Measurements from ENCODE around the gene SNX20. TPM values are rescaled to one million over a fixed set of nuclear protein-coding genes. Genes with fewer than 3 reads are reported as not detected.

Gene SNX20
- total RNA-seq, 4 donors from 2014 or later: 0.81 to 2.1 (median 1.2) TPM

DNA sequence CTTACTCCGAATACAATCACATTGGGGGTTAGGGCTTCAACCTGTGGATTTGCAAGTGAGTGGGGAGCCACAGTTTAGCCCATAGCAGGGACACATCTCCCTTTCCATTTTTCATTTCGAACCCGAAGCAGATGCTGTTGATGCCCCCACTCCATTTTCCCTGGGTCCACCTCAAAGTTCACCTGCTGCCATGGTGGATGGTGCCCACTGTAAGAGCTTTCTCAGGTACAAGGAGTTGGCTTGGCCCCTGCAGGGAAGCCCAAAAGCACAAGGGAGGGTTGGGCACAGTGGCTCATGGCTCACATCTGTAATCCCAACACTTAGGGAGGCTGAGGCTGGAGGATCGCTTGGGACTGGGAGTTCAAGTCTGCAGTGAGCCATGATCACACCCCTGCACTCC is 51.8 kb downstream of the SNX20 start:
- TF ChIP-seq, protein P1, sequence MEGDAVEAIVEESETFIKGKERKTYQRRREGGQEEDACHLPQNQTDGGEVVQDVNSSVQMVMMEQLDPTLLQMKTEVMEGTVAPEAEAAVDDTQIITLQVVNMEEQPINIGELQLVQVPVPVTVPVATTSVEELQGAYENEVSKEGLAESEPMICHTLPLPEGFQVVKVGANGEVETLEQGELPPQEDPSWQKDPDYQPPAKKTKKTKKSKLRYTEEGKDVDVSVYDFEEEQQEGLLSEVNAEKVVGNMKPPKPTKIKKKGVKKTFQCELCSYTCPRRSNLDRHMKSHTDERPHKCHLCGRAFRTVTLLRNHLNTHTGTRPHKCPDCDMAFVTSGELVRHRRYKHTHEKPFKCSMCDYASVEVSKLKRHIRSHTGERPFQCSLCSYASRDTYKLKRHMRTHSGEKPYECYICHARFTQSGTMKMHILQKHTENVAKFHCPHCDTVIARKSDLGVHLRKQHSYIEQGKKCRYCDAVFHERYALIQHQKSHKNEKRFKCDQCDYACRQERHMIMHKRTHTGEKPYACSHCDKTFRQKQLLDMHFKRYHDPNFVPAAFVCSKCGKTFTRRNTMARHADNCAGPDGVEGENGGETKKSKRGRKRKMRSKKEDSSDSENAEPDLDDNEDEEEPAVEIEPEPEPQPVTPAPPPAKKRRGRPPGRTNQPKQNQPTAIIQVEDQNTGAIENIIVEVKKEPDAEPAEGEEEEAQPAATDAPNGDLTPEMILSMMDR (IDR thresholded peaks at IDR 0.05): no peak
- TF ChIP-seq POLR2A (IDR thresholded peaks at IDR 0.05) (no peak), EP300 (IDR thresholded peaks at IDR 0.05) (no peak), POLR2AphosphoS5 (IDR thresholded peaks at IDR 0.05) (no peak)
- Histone ChIP-seq H3K36me3 (peaks cover 14% of the 10 kb centered on the region), H3K27me3 (no peaks in the 10 kb centered on the region), H3K4me1 (peaks cover 13% of the 10 kb centered on the region), H3K27ac (no peak overlapping the region), H3K9me3 (no peaks in the 10 kb centered on the region), H3K4me3 (no peak overlapping the region)
- no peak for DNase-seq (ENCODE audit: low spot score in 2 of 2)
- WGBS: 94% methylated on average over 4 of the region's 4 CpGs

- Histone ChIP-seq H3K27ac (no peak overlapping the region), H3K36me3 (peaks cover 12% of the 10 kb centered on the region), H3K27me3 (no peaks in the 10 kb centered on the region), H3K4me3 (no peak overlapping the region), H3K9me3 (no peaks in the 10 kb centered on the region), H3K4me1 (peaks cover 17% of the 10 kb centered on the region)
- 92% methylated on average over 7 of the region's 9 CpGs for WGBS
- DNase-seq (ENCODE audit: low spot score in 2 of 2): no peak
- TF ChIP-seq EP300 (IDR thresholded peaks at IDR 0.05): no peak
- TF ChIP-seq POLR2AphosphoS5 (IDR thresholded peaks at IDR 0.05): no peak
- TF ChIP-seq, protein P1 (IDR thresholded peaks at IDR 0.05): no peak
- no peak for TF ChIP-seq POLR2A (IDR thresholded peaks at IDR 0.05)
Observed at GRCh38 chr16:50628156-50628802, 52.8 kb downstream of the SNX20 start.

GRCh38 chr16:50627419-50627818 is 53.7 kb downstream of the SNX20 start:
- WGBS: 11% methylated on average over 10 of the region's 10 CpGs
- H3K36me3 ChIP-seq: peaks cover 11% of the 10 kb centered on the region
- H3K27ac ChIP-seq: no peak overlapping the region
- H3K9me3 ChIP-seq: no peaks in the 10 kb centered on the region
- DNase-seq (ENCODE audit: low spot score in 2 of 2): no peak
- TF ChIP-seq, protein P1 (IDR thresholded peaks at IDR 0.05): peak in 1 of 2 donors; percentile 18
- TF ChIP-seq POLR2A (IDR thresholded peaks at IDR 0.05): no peak
- no peaks in the 10 kb centered on the region for H3K27me3 ChIP-seq
- no peak overlapping the region for H3K4me3 ChIP-seq
- H3K4me1 ChIP-seq: peaks cover 17% of the 10 kb centered on the region

DNA sequence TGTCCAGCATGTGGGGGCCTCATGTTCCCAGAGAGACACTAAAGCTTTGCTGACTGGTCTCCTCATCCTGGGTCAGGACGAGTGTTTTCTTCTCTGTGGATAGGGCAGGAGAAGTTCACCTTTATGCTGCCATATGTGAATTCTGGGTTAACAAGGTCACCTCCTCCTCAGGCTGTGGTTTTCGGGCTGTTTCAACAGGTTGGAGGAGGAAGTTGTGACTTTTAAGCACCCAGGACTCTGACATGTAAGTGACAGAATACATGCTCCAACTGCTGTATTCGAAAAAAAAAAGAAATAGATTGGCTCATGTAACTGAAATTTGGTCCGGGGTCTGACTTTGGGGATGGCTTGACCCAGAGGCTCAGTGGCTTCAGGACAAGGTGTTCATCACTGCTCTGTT is 54.2 kb downstream of the SNX20 start:
- H3K27ac ChIP-seq: no peak overlapping the region
- DNase-seq (ENCODE audit: low spot score in 2 of 2): no peak
- peaks cover 17% of the 10 kb centered on the region for H3K4me1 ChIP-seq
- H3K36me3 ChIP-seq: peaks cover 11% of the 10 kb centered on the region
- H3K27me3 ChIP-seq: no peaks in the 10 kb centered on the region
- TF ChIP-seq POLR2A (IDR thresholded peaks at IDR 0.05) (no peak), EP300 (IDR thresholded peaks at IDR 0.05) (no peak), POLR2AphosphoS5 (IDR thresholded peaks at IDR 0.05) (no peak)
- TF ChIP-seq, protein P1 (IDR thresholded peaks at IDR 0.05): no peak
- no peak overlapping the region for H3K4me3 ChIP-seq
- H3K9me3 ChIP-seq: no peaks in the 10 kb centered on the region
- 56% methylated on average over 4 of the region's 4 CpGs for WGBS

- Histone ChIP-seq H3K4me1 (peaks cover 17% of the 10 kb centered on the region), H3K4me3 (no peak overlapping the region)
- 86% methylated on average over 11 of the region's 12 CpGs for WGBS
Observed at GRCh38 chr16:50625374-50625773, 55.7 kb downstream of the SNX20 start.

More at GRCh38 chr16:50625374-50625773, 55.7 kb downstream of the SNX20 start:
- Histone ChIP-seq H3K27ac (no peak overlapping the region), H3K9me3 (no peaks in the 10 kb centered on the region), H3K36me3 (peaks cover 8% of the 10 kb centered on the region), H3K27me3 (no peaks in the 10 kb centered on the region)
- no peak for DNase-seq (ENCODE audit: low spot score in 2 of 2)
- TF ChIP-seq POLR2AphosphoS5 (IDR thresholded peaks at IDR 0.05) (no peak), EP300 (IDR thresholded peaks at IDR 0.05) (no peak), POLR2A (IDR thresholded peaks at IDR 0.05) (no peak)
- TF ChIP-seq, protein P1 (IDR thresholded peaks at IDR 0.05): no peak

All from suprapubic skin (tissue), 4 donors.